Measurements from ENCODE around the gene AVPR2.

The AVPR2 gene

DNA sequence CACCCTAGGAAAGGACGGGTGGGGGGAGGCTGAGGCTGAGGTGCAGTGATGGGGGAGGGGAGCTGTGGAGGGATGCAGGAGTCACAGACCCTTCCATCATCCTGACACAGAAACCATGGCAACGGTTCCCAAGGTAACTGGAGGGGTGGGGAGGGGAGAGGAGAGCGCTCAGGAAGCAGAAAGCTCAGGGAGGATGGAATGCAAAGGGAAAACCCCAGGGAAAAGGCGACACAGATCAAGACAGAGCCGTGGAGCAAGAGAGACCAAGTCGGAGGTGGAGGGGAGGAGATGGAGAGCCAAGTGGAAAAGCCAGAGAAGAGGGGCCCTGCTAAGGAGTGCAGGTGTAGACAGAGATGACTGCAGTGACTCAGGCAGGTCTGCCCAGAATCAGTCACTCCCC is 33.0 kb upstream of the AVPR2 start:
- no peak for DNase-seq (ENCODE audit: low spot score)

- DNase-seq (ENCODE audit: low spot score), result no peak
Measured at GRCh38 chrX:153871946-153872878, 32.3 kb upstream of the AVPR2 start.

- DNase-seq (ENCODE audit: low spot score), result no peak
Measured at GRCh38 chrX:153873282-153874084, 31.0 kb upstream of the AVPR2 start.

- no peak for DNase-seq (ENCODE audit: low spot score)
Measured at GRCh38 chrX:153874085-153874365, 30.4 kb upstream of the AVPR2 start.

GRCh38 chrX:153874366-153875125 is 29.9 kb upstream of the AVPR2 start:
- no peak for DNase-seq (ENCODE audit: low spot score)

GRCh38 chrX:153875391-153876111 is 28.9 kb upstream of the AVPR2 start:
- peak; percentile 61 for DNase-seq (ENCODE audit: low spot score)

DNA sequence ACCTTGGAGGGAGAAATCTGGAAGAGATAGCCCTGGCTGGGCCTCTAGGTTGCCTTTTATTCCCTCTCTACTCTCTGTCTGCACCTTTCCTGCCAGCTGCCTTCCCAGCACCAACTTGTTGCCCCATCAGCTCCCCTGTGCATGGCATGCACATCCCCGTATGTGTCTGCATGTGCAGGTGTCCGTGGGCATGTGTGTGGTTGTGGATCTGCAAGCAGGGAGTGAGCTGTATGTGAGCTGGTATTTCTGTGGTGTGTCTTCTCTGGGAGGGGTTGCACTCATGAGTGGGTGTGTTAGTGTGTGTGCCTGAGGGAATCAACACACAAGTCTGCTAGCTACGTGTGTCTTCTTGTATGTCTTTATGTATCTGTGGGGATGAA is 28.4 kb upstream of the AVPR2 start:
- no peak for DNase-seq (ENCODE audit: low spot score)

DNA sequence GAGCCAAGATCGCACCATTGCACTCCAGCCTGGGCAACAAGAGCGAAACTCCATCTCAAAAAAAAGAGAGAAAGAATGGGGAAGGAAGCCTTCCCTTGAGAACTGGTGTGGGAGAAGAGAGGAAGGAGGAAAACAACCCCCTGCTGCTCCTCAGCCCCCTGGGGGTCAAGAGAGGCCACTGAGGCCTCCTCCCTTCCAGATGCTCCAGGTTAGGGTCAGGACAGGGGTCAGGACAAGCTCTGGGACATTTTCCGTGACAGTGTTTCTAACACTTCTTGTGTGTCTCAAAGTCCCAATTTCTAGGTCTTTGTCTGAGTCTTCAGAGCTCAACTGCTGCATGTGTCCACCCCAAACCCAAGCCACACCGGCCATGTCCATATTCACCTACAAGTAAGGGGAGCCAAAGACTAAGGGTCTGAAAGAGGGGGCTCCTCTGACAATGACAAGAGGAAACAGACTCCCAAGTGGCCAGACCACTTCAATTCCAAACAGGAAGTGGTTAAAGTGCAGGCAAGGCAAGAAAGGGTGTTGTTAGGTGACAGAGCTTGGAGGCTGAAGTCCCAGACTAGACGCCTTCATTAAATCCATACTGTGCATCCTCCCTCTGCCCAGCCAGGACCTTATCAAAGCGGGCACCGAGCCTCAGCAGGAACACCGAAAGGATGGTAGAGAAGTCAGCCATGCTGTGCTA is 26.8 kb upstream of the AVPR2 start:
- no peak for DNase-seq (ENCODE audit: low spot score)

GRCh38 chrX:153878345-153878744 is 26.1 kb upstream of the AVPR2 start:
- no peak for DNase-seq (ENCODE audit: low spot score)

DNA sequence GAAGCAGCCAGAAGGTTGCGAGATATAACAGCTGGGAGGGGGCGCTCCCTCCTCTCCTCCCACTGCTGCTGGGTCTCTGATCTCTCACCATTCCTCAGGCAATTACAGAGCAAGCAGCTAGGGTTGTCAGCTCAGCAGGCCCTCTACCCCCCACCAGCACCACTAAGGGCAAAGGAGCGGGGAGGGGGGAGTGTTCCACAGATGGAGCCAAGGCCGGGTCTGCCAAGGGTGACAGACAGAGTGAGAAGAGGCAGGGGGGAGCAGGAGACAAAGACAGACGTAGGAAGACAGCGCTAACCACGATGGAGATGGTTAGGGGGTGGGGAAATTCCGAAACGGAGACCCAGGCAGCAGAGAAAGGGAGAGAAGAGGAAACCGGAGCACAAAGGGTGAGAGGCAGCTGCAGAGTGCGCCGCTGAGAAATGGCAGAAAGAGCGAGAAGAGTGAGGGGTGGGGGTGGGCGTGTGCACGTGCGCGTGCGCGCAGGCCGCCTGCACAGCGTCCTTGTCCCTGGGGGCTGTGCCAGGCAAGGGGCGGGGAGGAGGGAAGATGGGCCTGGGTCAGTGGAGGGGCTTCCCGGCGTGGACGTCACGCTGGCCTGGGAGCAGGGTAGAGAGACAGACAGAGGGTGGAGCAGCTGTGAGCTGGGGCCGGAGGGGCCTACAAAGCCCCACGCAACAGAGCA is 25.4 kb upstream of the AVPR2 start:
- DNase-seq (ENCODE audit: low spot score), result no peak

DNA sequence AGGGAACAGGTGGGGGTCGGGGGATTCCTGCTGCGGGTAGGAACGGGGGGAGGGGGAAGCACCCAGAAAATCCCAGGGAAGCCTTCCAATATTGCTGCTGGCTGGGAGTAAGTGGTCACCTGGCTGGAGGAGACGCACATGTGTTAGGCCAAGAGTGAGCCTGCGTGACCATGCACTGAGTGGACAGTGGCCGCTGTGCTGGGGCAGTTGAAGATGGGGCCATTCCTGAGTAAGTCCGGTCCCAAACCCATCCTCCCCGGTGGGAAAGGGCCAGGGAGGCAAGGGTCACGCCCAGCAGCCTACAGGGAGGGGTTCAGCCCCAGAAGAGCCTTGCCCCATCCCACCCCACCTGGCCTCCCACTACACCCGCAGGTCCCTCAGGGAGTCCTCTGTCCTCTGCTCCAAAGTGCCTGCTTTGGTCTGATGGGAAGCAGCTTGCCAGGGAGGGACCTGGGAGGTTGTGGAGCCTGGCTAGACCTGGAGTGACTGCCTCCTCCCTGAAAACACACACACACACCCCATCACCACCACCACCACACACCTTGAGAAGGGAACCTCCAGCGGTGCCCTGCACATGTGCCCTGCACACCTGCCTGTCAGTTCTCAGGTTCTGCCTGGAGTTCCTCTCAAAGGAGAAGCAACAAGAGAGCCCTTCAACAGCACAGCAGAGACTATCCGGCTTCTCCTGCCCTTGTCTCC is 24.6 kb upstream of the AVPR2 start:
- no peak for DNase-seq (ENCODE audit: low spot score)

- DNase-seq (ENCODE audit: low spot score), result no peak
Measured at GRCh38 chrX:153880440-153880815, 24.0 kb upstream of the AVPR2 start.

GRCh38 chrX:153881281-153881680 is 23.2 kb upstream of the AVPR2 start:
- DNase-seq (ENCODE audit: low spot score), result no peak

DNA sequence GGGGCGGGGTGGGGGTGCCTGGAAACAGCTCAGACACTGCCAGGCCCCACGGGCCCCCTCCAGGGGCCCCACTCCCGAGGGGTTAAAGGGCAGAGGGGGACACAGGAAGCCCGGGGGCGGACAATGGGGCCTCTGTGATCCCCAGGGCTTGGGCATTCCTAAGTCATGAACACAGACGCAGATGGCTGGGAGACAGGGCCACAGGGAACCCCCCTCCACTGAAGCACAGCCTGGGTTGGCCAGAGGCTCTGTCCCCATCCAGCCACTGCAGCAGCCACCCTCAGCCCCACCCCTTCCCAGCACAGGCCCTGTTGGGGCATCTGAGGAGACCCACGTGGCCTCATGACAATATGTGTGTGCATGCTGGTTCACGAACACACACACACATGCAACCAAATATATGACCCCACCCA is 22.4 kb upstream of the AVPR2 start:
- no peak for DNase-seq (ENCODE audit: low spot score)

GRCh38 chrX:153882557-153882956 is 21.9 kb upstream of the AVPR2 start:
- no peak for DNase-seq (ENCODE audit: low spot score)

GRCh38 chrX:153883163-153883843 is 21.2 kb upstream of the AVPR2 start:
- no peak for DNase-seq (ENCODE audit: low spot score)

- no peak for DNase-seq (ENCODE audit: low spot score)
Measured at GRCh38 chrX:153884136-153884535, 20.3 kb upstream of the AVPR2 start.

DNA sequence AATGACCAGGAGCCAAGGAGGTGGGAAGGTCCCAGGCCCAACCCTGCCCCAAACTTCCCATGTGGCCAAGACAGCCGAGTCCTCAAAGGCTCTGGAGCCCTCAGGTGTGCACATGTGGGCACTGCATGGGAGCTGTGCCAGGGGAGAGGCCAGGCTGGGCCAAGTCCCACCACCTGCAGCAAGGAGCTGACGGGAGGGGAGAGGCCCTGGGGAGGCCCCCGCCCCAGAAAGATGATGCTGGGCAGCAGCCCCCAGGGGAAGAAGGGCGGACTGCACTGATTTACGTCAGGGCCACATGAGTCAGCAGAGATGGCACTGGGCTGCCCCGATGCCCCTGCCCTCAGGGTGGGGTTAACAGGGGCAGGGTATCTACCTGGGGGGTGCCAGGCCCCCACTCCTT is 19.9 kb upstream of the AVPR2 start:
- DNase-seq (ENCODE audit: low spot score), result no peak

DNA sequence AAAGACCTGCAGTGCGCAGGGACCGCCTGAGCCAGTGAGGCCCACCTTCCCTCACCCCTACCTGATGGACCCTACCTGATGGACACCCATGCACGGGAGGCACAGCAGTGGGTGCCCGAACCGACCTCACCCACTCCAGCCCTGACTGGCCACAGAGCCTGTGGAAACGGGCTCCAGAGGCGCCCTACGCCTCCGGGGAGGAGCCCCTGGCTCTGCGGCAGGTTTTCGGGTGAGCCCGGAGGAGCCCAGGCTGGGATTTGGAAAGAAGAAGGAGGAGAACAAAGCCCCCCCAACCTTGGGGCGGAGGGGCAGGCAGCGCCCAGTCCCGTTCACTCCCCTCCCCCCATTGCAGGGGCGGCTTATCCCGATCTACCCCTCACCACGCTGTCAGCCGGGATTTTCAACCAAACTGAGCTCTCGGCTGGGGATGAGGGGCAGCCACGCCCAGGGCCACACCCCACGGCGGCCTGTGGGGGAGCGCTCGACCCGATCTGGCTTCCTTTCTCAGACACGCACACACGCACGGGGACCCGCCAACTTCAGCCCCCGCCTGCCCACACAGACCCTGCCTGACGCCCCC is 19.2 kb upstream of the AVPR2 start:
- DNase-seq (ENCODE audit: low spot score), result no peak
